NCI-H526 (cell line): ENCODE measurements around the gene GGCX.
"Not testable (repeated sequence)": the region's sequence is repeated elsewhere in the genome, so short reads cannot be mapped to it uniquely, and the experiment has no call there.

Experiments used
- DNase-seq, 2 experiments: peaks; one replicate each; lab custom pipeline; 2025; lab: John Stamatoyannopoulos, UW

GGCX gene

DNA sequence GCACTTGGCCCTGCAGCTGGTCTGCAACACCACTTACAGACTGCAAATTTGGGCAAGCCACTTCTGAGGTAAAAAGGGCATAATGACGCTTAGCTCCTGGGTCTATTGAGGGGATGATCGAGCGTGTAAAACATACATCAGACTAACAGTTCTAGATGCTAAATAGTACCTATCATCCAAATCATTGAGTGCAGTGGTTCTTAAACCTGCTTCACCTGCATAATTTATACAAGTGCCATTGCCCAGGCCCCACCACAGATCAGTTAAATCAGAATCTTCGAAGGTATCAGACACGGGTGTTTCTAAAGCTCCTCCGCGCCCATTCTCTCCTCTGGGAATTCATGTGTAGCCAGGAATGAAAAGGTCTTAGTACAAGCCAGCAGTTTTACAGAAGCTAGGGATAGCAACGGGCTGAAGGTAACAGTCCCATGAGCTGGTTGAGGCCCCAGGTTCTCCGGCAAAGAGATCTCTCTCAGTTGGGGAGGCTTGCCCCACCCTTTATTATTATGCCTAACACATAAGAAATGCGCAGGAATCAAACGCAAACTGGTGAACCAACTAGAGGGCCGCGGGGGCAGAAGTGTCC lies 33.5 kb upstream of the GGCX start:
- peak in 1 of 2 experiments; percentile 42 for DNase-seq

DNA sequence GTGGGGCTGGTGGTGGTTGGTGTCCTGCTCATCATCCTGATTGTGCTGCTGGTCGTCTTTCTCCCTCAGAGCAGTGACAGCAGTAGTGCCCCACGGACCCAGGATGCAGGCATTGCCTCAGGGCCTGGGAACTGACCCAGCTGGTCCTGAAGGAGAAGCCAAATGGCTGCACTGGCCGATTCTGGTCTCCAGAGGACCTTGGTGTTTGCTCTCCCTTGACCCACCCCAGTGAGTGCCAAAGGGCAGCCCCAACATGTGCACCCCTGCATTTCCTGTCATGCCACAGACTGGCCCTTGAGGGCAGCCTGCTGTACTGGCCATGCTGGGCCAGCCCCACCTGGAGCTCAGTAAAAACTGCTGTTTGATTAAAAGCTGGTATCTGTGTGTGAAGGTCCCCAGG lies 31.7 kb upstream of the GGCX start:
- no peak for DNase-seq

DNA sequence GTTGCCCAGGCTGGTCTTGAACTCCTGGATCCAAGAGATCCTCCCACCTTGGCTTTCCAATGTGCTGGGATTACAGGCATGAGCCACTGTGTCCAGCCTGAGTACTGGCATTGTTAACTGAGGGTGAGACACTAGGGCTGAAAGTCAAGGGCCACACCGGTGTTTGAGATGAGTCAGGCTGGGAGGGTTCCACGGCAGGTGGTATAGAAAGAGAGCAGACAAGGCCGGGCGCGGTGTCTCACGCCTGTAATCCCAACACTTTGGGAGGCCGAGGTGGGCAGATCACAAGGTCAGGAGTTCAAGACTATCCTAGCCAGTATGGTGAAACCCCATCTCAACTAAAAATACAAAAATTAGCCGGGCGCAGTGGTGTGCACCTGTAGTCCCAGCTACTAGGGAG lies 31.0 kb upstream of the GGCX start:
- DNase-seq: not testable (repeated sequence)

DNA sequence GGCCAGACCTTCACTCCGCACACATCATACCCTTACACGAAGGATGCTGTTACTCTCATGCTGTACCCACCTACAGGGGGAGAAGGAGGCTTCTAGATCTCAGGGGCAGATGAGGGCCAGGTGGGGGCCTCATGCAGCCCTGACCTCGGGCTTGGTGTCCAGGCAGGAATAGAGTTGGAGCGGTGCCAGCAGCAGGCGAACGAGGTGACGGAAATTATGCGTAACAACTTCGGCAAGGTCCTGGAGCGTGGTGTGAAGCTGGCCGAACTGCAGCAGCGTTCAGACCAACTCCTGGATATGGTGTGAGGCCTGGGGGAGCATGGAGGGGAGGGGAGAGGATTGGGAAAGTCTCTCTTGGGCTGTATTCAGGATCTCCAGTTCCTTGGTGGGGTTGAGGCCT lies 30.3 kb upstream of the GGCX start:
- no peak for DNase-seq

DNA sequence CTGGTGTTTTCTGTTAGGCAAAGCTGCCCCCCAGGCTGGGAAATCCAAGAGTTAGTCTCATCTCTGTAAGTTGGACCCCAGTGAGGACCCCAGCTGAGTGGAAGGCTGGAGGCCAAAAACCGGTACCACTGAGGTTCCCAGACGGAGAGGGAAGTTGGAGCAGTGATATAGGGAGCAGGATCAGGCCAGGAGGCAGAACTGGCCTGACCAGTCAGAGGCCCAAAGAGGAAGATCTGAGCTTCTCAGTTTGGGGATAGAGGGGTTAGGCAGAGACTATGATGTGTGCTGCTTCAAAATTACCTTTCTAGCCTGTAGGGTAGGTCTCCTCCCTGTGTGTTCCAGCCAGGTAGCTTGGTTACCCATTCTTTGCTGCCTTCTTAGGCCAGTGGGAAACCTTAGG lies 29.7 kb upstream of the GGCX start:
- no peak for DNase-seq

DNA sequence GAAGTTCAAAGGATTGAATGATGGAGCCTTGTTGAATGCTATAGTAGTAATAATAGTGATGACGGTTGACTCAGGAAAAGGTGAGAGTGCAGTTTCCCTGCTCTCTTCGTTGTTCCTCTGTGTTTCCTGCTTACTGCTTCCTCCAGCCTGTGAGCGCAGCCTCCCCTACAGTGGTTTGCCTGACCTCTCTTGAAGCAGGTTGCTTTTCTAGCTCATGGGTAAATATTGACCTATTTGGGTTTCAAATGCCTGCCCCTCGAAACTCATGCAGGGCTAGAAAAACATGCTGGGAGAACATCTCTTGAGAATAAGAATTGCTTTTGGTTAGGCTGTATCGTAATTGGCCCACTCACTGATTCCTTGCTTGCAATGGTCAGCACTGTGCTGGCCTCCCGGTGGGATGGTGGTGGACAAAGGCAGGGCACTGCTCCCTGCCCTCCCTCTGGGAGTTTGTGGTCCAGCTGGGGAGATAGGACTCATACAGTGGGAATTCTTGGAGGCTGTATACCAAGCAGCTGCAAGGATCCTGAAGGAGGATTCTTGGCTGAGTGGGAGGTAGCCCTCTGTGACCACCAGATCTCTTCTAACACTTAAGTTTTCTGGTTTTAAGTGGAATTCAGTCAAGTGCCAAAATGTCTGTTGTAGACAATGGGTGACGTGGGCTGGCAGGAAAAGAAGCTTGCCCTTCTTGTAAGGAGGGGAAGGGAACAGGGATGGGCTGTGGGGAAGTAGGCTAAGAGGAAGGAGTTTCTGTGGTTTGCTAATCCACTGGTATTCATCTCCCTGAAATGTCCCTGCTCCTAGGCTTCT lies 28.9 kb upstream of the GGCX start:
- DNase-seq: no peak

DNA sequence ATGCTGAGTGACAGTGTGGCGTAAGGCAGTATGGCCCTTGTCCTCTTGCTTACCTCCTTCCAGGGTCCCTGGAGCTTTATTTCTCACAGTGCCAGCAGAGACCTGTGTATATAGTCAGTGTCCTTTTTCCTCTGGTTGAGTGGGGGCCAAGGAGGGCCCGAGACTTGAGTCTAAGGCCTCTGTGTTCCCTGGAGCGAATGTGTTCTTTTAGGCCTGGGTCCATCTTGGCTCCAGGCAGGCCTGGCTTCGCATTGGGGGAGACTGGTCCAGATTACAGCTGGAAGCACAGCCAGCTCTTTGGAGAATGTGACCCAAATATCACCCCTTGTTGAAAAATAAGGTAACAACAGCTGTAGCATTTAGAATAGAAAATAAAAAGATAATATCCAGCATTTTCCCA lies 27.9 kb upstream of the GGCX start:
- DNase-seq: no peak

DNA sequence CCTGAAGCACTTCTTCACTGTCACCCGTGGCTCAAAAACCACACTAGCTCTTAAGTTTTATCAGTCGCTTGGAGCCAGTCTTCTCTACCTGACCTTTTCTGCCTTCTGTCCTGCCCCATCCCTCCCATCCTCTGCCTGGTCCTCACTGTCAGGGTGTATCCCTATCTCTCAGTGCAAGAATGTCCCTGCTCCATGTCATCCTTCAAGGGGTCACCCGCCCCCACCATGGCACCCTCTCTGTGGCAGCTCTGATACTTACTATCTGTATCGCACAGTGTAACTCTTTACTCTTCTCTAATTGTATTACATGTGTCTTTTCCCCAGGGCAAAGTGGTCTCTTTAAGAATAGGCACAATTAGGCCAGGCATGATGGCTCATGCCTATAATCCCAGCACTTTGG lies 27.4 kb upstream of the GGCX start:
- no peak for DNase-seq

DNA sequence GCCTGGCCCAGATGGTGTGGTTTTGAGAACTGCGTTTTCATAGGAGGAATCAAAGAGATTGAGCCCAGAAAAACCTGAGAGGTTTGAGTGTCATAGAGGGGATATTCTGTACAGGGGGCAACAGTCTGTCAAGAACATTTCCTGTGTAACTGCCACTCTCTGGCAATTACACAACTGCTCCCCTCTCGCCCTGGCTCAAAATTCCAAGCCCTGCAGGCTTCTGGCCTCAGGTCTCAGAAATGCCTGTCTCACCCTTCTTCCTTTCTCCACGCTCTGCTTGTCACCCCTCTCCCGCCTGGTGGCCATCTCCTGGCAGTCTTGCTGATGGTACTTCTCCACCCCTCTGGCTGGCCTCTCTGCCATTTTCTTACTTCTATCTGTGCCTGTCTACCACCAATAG lies 26.9 kb upstream of the GGCX start:
- no peak for DNase-seq

DNA sequence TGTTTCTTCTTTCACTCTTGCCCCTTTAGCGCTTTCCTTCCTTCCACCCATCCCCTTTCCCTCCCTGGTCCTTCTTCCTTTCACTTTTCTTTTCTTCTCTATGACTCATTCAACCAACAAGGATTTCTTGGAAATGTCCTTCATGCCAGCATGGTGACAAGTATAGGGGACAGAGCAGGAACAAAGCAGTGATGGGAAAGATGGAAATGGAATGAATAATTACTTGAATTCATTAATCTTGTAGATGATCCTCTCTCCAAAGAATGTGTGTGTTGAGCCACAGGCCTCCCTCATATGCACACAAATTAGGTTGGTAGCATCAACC lies 24.4 kb upstream of the GGCX start:
- no peak for DNase-seq

DNA sequence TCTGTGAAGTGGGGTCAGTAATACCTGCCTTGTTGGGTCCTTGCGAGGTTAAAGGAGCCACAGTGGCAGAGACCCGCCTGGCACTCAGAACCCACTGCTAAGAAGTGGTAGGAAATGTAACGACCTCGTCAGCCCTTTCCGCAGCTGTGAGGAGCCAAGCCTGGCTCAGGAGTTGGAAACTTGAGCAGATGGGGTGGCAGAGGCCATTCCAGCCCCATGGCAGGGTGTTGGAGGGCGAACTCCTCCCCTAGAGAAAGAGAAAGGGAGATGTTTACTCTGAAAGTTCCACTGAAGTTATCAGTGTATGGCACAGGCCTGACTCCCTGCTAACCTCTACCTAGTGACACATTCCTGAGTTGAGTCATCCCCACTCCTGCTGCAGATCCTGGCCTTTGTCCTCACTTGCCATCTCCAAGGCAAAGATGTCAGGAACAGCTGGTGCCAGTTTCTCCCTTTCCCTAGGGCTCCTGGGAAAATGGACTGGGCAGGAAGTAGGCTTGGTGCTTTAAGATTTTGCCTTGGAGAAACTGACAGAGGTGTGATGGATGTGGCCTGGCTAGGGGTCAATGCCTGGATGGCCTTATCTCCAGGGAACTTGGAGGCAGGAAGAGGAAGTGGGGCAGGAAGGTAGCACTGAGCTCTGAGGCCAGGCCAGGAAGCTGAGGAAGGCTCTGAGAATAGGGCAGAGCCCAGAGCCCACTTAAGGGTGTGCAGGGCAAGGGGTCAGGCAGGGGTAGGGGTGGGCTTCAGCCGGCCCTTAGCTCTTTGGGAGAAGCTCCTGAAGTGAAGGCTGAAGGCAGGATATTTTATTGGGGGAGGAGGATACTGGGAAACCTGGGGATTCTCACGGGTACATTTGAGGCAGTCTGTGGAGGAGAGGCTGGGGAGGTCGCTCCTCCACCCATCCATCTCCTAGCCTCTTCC lies 23.8 kb upstream of the GGCX start:
- no peak for DNase-seq

DNA sequence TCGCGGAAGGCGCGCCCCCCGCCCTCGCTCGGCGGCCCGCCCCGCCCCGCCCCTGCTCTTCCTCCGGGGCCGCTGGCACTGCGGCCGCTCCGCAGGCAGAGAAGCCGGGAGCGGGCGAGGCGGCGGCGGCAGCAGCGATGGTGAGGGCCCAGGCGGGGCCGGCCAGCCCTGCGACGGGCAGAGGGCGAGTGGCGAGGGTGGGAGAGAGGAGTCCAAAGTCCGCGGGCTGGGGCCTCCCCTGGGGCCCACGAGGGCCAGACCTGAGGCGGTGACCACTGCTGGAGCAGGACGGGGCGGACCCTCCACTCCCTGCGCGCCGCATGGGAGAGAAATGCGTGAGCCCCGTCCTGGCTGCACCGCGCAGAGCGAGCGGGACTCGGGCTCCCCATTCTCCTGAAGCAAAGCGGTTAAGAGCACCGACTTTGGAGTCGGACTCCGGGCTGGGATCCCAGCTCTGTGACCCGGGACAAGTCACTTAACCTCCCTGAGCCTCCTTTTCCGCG lies 23.1 kb upstream of the GGCX start, which contains the start of gene VAMP5:
Gene VAMP5, plus strand, starts transcription at position 78 of the 503 bp plus-strand sequence. Its CDS starts 60 bp downstream, at position 138.
- no peak for DNase-seq

DNA sequence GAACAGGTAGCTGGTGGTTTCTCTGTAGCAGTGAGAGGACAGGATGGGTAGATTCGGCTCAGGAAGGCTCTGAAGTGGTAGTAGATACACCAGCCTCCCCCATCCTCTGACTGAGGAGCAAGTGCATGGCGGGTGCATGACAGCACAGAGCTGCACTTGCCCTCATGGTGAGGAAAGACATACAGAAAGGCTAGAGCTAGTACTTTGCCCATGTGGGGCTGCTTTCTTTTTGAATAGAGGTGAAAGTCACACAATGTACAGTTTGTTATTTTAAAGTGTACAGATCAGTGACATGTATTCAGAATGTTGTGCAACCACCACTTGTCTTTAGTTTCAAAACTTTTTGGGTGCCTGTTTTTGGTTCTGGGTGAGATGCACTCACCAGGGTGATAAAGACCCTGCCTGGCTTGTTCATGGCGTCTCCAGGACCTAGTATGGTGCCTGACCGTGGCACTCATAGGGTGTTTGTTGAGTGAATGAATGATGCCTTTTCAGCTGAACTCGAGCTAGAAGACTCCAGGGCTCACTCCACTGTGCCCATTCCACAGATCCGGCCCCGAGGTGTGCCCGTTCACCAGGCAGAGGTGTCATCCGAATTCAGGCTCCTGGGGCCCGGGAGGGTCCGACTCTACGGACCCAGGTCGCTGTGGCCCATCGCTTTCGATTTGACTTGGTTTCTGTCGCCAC lies 22.5 kb upstream of the GGCX start:
- DNase-seq: no peak

DNA sequence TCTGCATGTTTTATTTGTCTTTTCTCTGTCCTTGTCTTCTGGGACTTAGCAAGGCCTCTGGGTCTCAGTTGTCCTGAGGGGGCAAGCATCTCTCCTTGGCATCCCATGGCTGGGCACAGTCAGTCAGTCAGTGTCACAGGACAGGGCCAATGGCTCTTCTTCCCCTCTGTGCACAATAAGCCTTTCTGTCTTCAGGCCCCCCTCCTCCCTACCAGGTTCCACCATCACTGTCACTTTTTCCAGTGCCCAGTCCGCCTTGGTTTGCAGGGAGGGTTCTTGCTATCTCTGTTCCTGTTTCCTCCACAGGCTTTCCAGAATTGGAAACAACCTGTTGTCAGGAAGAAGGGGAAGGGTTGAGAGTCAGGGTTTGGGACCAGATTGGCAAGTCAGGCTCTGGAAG lies 21.2 kb upstream of the GGCX start:
- no peak for DNase-seq

DNA sequence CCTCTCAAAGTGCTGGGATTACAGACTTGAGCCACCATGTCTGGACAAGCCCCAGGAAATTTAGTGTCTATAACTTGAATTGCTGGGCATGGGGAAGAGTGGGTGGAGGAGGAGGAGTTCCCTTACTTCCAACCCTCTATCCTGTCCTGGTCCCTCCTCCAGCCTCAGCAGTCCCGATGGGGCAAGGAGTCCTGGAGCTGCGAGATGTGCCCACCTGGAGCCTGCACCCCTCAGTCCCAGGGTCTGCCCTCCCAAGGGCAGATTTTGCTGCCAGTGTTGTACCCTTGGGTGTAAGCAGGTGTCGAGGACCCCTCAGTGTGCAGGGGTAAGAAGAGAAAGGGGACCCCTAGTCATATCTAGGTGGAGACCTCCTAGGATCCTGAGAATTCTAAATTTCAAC lies 18.9 kb upstream of the GGCX start:
- DNase-seq: no peak

DNA sequence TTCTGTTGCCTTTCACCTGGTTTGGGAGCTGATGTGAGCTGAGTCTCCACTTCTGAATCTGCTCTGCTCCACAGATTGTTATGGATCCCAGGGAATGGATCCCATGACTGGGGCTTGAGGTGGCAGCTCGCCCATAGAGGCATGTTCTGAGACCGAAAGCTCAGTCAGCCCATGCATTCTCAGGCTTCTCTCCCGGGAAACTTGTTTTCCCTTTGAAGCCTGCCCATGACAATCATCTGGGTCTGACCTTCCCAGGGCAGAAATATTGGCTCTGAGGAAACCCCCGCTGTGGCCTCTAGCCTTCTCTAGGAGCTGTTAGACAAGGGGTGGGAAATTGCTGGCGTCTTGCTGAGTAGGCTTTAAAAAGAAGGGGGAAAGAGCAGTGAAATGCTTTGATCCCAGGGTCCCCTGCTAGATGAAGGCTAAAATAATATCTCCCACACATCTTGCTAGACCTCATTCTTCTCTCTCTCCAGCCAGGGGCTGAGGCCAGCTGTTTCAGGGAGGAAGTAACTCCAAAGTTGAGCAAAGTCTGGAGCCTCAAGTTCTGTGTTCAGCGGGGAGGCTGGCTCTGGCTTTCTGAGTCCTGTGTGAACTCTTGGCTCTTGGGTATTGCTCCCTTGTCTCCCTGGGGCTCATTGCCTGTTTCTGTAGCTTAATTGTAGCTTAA lies 18.1 kb upstream of the GGCX start:
- no peak for DNase-seq

DNA sequence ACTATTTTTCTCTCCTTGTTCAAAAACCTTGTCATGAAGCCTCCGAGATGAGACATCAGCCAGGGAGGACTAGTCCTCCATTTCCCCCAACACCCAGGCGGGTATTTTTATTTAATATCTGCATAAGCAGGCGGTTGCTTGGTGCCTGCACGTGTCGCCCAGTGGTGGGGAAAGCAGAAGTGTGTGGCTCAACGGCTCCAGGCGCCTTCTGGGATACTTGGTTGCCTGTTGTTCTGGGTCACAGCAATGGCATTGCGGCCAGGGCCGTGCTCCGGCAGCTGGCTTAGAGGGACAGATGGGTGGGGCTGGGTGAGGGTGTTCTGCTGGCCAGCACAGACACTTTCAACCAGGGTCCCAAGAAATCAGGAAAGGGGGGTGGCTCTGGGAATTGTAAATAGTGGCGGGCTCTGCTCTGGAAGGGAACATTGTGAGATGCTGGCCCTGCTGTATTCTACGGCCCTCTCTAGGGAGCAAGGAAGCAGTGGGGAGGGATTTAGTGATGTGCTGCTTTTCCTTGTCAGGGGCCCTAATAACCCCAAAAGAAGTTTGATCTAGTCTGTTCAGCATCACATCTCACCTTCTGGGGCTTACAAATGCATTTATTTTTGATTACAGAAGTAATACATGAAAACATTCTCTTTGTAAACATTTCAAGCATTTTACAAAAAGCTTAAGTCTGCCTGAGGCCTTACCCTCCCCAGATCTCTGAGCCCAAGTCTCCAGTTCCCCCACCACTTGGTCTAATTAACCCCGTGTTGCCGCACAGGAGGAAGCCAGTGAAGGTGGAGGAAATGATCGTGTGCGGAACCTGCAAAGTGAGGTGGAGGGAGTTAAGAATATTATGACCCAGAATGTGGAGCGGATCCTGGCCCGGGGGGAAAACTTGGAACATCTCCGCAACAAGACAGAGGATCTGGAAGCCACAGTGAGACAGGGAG lies 17.2 kb upstream of the GGCX start:
- peak in 1 of 2 experiments; percentile 53 for DNase-seq

DNA sequence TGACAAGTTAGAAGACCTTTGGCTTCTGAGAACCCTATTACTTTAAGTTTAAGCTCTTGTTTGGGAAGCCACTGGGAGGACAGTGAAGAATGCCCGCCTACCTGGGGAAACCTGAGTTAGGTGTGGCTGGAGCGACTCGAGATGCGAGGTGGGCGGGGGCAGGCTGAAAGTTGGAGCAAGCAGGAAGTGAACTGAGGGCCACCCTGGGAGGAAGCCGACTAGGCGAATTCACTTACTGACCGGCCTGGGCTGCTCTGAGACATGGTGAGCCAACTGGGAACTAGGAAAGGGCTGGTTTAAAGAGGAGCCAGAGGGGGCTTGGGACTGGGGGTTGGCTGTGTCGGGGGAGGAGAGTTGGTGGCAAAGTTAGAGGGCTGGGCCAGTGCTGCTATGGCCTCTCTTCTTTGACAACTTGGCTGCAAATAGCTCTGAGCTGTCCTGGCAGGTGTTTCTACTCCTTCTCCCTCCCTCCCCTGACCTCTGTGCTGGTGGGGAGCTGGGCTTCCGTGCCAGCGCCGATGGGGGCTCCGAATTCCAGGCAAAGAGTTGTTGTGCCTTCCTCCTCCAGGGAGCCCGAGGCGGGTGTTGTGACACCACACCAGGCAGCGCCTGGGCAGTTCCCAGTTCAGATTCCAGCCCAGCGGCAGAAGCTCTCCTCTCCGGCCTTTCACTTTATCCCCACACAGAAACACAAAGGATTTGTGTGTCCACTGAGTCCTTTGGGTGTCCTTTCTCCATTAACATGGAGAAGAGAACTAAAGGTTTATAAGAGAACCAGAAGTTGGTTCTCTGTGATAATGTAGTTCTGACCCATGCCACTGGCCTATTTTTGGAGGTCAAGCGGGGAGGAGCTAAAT lies 16.3 kb upstream of the GGCX start, which contains the start of gene VAMP8:
Gene VAMP8, plus strand, starts transcription at position 201 of the 857 bp plus-strand sequence. Its CDS starts 61 bp downstream, at position 262.
- peak; percentile 52 to 79 for DNase-seq

DNA sequence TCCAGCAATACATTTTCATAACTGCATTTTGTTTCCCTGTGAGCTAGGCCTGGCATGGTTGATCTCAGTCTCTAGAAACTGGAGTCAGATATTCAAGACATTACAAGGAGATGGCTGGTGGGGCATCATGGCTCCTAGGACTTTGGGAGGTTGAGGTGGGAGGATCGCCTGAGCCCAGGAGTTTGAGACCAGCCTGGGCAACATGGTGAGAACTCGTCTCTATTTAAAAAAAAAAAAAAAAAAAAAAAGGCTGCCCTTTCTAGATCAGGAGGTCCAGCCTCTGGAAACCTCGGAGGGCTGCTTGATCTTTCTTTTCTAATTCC lies 15.7 kb upstream of the GGCX start:
- no peak for DNase-seq
